ENCODE results near the gene ATG4C.

Gene ATG4C

GRCh38 chr1:62903982-62904855 lies 120.3 kb downstream of the ATG4C start:
- DNase-seq (ENCODE audit: low read depth, low spot score): no peak

- DNase-seq (ENCODE audit: low read depth, low spot score): no peak
Observed at GRCh38 chr1:62904856-62905225, 120.9 kb downstream of the ATG4C start.

- DNase-seq (ENCODE audit: low read depth, low spot score): no peak
Observed at GRCh38 chr1:62905309-62905708, 121.4 kb downstream of the ATG4C start.

GRCh38 chr1:62905872-62906271 lies 121.9 kb downstream of the ATG4C start:
- DNase-seq (ENCODE audit: low read depth, low spot score): no peak

- no peak for DNase-seq (ENCODE audit: low read depth, low spot score)
Observed at GRCh38 chr1:62906428-62906886, 122.5 kb downstream of the ATG4C start.

- DNase-seq (ENCODE audit: low read depth, low spot score): no peak
Observed at GRCh38 chr1:62908168-62908695, 124.3 kb downstream of the ATG4C start.

- no peak for DNase-seq (ENCODE audit: low read depth, low spot score)
Observed at GRCh38 chr1:62912028-62912638, 128.2 kb downstream of the ATG4C start.
